ENCODE results near the gene SCN5A. TPM values are rescaled to one million over a fixed set of nuclear protein-coding genes. Genes with fewer than 3 reads are reported as not detected.

The SCN5A gene
- total RNA-seq, 1 donor, result not detected

- no peaks in the 10 kb centered on the region for H3K9me3 ChIP-seq (ENCODE audit: low read depth, low read length)
- H3K27me3 ChIP-seq (ENCODE audit: insufficient read depth, low read length), result peaks cover 5% of the 10 kb centered on the region
- no peaks in the 10 kb centered on the region for H3K4me1 ChIP-seq (ENCODE audit: insufficient read depth, low read length)
- no peak overlapping the region for H3K4me2 ChIP-seq (ENCODE audit: insufficient read depth, low read length)
- no peak overlapping the region for H3K27ac ChIP-seq (ENCODE audit: low read depth, low read length)
- H3K4me3 ChIP-seq (ENCODE audit: insufficient read depth, low read length), result no peak overlapping the region
- no peaks in the 10 kb centered on the region for H4K20me1 ChIP-seq (ENCODE audit: insufficient read depth, low read length)
- H3K36me3 ChIP-seq (ENCODE audit: insufficient read depth, low read length), result no peaks in the 10 kb centered on the region
- no peaks in the 10 kb centered on the region for H3K79me2 ChIP-seq (ENCODE audit: insufficient read depth, low read length)
- no peak overlapping the region for H2AFZ ChIP-seq (ENCODE audit: low read length)
- DNase-seq (ENCODE audit: insufficient read length, low spot score, missing footprints), result no peak
- TF ChIP-seq, protein P1, sequence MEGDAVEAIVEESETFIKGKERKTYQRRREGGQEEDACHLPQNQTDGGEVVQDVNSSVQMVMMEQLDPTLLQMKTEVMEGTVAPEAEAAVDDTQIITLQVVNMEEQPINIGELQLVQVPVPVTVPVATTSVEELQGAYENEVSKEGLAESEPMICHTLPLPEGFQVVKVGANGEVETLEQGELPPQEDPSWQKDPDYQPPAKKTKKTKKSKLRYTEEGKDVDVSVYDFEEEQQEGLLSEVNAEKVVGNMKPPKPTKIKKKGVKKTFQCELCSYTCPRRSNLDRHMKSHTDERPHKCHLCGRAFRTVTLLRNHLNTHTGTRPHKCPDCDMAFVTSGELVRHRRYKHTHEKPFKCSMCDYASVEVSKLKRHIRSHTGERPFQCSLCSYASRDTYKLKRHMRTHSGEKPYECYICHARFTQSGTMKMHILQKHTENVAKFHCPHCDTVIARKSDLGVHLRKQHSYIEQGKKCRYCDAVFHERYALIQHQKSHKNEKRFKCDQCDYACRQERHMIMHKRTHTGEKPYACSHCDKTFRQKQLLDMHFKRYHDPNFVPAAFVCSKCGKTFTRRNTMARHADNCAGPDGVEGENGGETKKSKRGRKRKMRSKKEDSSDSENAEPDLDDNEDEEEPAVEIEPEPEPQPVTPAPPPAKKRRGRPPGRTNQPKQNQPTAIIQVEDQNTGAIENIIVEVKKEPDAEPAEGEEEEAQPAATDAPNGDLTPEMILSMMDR (IDR thresholded peaks at IDR 0.05; ENCODE audit: extremely low read depth, low read depth, low read length), result no peak
These were observed 97.1 kb downstream of the SCN5A start for GRCh38 chr3:38552364-38552763.

DNA sequence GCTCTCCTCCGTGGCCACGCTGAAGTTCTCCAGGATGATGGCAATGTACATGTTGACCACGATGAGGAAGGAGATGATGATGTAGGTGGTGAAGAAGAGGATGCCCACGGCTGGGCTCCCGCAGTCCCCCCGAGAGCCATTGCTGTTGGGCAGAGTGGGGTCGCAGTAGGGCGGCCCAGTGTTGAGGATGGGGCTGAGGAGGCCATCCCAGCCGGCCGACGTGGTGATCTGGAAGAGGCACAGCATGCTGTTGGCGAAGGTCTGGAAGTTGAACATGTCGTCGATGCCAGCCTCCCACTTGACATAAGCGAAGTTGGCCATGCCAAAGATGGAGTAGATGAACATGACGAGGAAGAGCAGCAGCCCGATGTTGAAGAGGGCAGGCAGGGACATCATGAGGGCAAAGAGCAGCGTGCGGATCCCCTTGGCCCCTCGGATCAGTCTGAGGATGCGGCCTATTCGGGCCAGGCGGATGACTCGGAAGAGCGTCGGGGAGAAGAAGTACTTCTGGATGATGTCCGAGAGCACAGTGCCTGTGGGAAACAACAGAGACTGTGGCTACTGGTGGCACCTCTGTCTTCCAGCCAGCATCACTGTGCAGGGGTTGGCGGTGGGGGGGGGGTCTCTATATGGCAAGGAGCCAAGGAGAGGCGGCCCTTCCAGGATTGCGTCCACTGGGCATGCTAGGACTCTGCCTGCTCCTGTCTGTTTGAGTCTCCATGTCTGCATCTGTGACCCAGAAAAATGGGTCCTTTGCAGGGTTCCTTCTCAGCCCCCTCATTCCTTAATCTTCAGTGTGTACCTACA lies 98.3 kb downstream of the SCN5A start:
- Histone ChIP-seq H3K27ac (ENCODE audit: low read depth, low read length) (no peak overlapping the region), H4K20me1 (ENCODE audit: insufficient read depth, low read length) (no peaks in the 10 kb centered on the region), H3K79me2 (ENCODE audit: insufficient read depth, low read length) (no peaks in the 10 kb centered on the region), H2AFZ (ENCODE audit: low read length) (no peak overlapping the region), H3K9me3 (ENCODE audit: low read depth, low read length) (no peaks in the 10 kb centered on the region), H3K36me3 (ENCODE audit: insufficient read depth, low read length) (no peaks in the 10 kb centered on the region), H3K4me1 (ENCODE audit: insufficient read depth, low read length) (no peaks in the 10 kb centered on the region), H3K4me3 (ENCODE audit: insufficient read depth, low read length) (no peak overlapping the region), H3K4me2 (ENCODE audit: insufficient read depth, low read length) (no peak overlapping the region), H3K27me3 (ENCODE audit: insufficient read depth, low read length) (peaks cover 5% of the 10 kb centered on the region)
- TF ChIP-seq, protein P1 (IDR thresholded peaks at IDR 0.05; ENCODE audit: extremely low read depth, low read depth, low read length), result no peak
- DNase-seq (ENCODE audit: insufficient read length, low spot score, missing footprints), result no peak

DNA sequence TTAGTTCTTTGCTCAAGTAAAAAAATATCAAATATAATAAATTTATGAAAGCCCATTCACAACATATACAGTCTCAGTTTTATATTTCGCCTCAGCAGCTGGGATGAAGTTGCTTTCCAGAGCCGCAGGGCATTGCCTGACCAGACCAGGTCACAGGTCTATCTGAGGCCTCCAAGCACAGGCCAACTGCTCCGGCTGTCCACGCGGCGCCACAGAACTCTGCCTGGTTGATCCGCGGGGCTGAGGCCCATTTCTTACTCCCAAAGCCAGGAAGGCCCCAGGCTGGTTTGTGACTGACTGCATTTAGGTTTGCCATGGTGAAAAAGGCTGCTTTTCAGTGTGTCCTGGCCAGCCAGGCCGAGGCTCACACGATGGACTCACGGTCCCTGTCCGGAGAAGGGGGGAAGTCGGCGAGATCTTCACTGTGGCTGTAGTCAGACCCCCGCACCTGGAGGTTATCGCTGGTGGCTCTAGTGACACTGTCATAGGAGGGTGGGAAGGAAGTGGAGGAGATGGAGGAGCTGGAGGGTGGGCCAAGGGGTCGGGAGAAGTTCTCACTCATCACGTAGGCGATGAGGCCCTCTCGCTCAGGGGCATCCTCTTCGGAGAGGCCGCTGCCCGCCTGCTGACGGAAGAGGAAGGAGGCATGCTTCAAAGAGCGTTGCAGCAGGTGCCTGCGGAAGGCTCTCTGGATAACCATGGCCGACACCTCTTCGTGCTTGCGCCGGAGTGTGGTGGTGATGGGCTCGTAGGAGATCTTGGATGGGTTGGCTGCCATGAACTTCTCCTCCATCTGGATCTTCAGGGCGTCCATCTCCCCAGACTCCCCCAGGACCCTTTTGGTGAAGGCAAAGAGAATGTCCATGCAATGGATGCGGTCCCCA lies 99.3 kb downstream of the SCN5A start:
- H3K4me2 ChIP-seq (ENCODE audit: insufficient read depth, low read length), result no peak overlapping the region
- H3K4me3 ChIP-seq (ENCODE audit: insufficient read depth, low read length), result no peak overlapping the region
- no peaks in the 10 kb centered on the region for H3K36me3 ChIP-seq (ENCODE audit: insufficient read depth, low read length)
- TF ChIP-seq, protein P1 (IDR thresholded peaks at IDR 0.05; ENCODE audit: extremely low read depth, low read depth, low read length), result no peak
- no peaks in the 10 kb centered on the region for H3K79me2 ChIP-seq (ENCODE audit: insufficient read depth, low read length)
- H4K20me1 ChIP-seq (ENCODE audit: insufficient read depth, low read length), result no peaks in the 10 kb centered on the region
- no peaks in the 10 kb centered on the region for H3K9me3 ChIP-seq (ENCODE audit: low read depth, low read length)
- H3K27me3 ChIP-seq (ENCODE audit: insufficient read depth, low read length), result peaks cover 5% of the 10 kb centered on the region
- no peaks in the 10 kb centered on the region for H3K4me1 ChIP-seq (ENCODE audit: insufficient read depth, low read length)
- DNase-seq (ENCODE audit: insufficient read length, low spot score, missing footprints), result no peak
- H3K27ac ChIP-seq (ENCODE audit: low read depth, low read length), result no peak overlapping the region
- no peak overlapping the region for H2AFZ ChIP-seq (ENCODE audit: low read length)

GRCh38 chr3:38549486-38549885 lies 100.0 kb downstream of the SCN5A start:
- H3K27ac ChIP-seq (ENCODE audit: low read depth, low read length), result no peak overlapping the region

More at GRCh38 chr3:38549486-38549885, 100.0 kb downstream of the SCN5A start:
- DNase-seq (ENCODE audit: insufficient read length, low spot score, missing footprints), result no peak
- H3K79me2 ChIP-seq (ENCODE audit: insufficient read depth, low read length), result no peaks in the 10 kb centered on the region
- H2AFZ ChIP-seq (ENCODE audit: low read length), result no peak overlapping the region
- H3K4me3 ChIP-seq (ENCODE audit: insufficient read depth, low read length), result no peak overlapping the region
- no peaks in the 10 kb centered on the region for H3K4me1 ChIP-seq (ENCODE audit: insufficient read depth, low read length)
- TF ChIP-seq, protein P1 (IDR thresholded peaks at IDR 0.05; ENCODE audit: extremely low read depth, low read depth, low read length), result no peak
- H3K9me3 ChIP-seq (ENCODE audit: low read depth, low read length), result no peaks in the 10 kb centered on the region
- H3K27me3 ChIP-seq (ENCODE audit: insufficient read depth, low read length), result peaks cover 5% of the 10 kb centered on the region
- no peak overlapping the region for H3K4me2 ChIP-seq (ENCODE audit: insufficient read depth, low read length)
- no peaks in the 10 kb centered on the region for H3K36me3 ChIP-seq (ENCODE audit: insufficient read depth, low read length)
- no peaks in the 10 kb centered on the region for H4K20me1 ChIP-seq (ENCODE audit: insufficient read depth, low read length)

Data from osteoblast (primary cell).